Stimulated activated CD8-positive, alpha-beta memory T cell treated with anti-CD3 and anti-CD28 coated beads, Interleukin-4, amount 100 ng/mL, for 4 hours (primary cell): ENCODE measurements around the gene ZBTB20.
"Not testable (repeated sequence)": the region's sequence is repeated elsewhere in the genome, so short reads cannot be mapped to it uniquely, and the experiment has no call there.

ENCODE experiments used
- DNase-seq, 2 donors: peaks; one replicate each; pipeline ENCODE4 v3.0.0-alpha.2; 2020; ENCODE audit warnings: low read depth in 2 of 2, low spot score in 1 of 2

Gene ZBTB20

GRCh38 chr3:114839476-114839875, 307.6 kb downstream of the ZBTB20 start:
- no peak for DNase-seq

- DNase-seq = no peak
Measured at GRCh38 chr3:114838025-114838424, 309.1 kb downstream of the ZBTB20 start.

DNA sequence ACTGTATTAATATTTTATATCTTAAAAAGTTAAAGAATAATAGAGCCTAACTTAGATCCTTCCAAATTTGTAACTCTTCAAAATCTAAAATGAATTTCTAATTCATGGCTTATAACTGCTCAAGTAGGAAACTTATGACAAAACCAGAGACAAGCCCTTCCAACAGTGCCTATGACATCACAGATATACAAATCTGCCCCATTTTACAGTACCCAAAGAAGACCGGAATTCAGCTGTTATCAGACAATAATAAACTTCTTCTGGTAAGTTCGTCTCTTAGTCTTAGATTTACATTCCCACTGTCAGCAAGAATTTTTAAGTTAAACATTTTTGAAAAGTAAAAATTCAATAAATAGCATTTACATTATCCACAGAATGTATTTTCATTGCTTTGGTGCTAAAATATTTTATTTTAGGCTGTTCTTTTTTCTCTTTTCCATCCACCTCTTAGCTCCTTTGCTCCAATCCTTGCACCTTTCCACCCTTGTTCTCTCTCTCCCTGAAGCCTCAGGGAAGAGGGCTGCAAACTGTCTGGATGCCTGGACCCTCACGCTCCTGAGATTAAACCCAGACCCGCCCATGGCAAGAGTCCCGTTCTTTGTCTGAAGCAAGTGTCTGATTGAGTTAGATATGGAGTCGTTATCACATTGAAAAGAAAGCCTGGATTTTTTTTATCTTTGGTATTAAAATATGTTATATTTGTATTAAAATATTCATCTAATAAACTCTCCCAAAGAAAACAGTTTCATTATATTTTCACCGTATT, 312.7 kb downstream of the ZBTB20 start:
- no peak for DNase-seq

GRCh38 chr3:114831861-114832260, 315.2 kb downstream of the ZBTB20 start:
- no peak for DNase-seq

GRCh38 chr3:114830652-114831051, 316.4 kb downstream of the ZBTB20 start:
- DNase-seq = no peak

- no peak for DNase-seq
Measured at GRCh38 chr3:114829783-114830182, 317.3 kb downstream of the ZBTB20 start.

GRCh38 chr3:114827495-114827894, 319.6 kb downstream of the ZBTB20 start:
- DNase-seq = no peak

GRCh38 chr3:114824014-114824413, 323.1 kb downstream of the ZBTB20 start:
- no peak for DNase-seq

- DNase-seq = no peak
Measured at GRCh38 chr3:114823061-114823460, 324.0 kb downstream of the ZBTB20 start.

- no peak for DNase-seq
Measured at GRCh38 chr3:114816052-114816451, 331.0 kb downstream of the ZBTB20 start.

DNA sequence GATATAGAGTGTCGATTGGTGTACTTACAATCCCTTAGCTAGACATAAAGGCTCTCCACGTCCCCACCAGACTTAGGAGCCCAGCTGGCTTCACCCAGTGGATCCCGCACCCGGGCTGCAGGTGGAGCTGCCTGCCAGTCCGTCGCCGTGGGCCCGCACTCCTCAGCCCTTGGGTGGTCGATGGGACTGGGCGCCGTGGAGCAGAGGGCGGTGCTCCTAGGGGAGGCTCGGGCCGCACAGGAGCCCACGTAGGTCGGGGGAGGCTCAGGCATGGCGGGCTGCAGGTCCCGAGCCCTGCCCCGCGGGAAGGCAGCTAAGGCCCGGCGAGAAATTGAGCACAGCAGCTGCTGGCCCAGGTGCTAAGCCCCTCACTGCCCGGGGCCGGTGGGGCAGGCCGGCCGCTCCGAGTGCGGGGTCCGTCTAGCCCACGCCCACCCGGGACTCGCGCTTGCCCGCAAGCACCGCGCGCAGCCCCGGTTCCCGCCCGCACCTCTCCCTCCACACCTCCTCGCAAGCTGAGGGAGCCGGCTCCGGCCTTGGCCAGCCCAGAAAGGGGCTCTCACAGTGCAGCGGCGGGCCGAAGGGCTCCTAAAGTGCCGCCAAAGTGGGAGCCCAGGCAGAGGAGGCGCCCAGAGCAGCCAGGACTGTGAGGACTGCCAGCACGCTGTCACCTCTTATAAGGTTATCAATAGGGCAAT, 334.4 kb downstream of the ZBTB20 start:
- DNase-seq = not testable (repeated sequence)

DNA sequence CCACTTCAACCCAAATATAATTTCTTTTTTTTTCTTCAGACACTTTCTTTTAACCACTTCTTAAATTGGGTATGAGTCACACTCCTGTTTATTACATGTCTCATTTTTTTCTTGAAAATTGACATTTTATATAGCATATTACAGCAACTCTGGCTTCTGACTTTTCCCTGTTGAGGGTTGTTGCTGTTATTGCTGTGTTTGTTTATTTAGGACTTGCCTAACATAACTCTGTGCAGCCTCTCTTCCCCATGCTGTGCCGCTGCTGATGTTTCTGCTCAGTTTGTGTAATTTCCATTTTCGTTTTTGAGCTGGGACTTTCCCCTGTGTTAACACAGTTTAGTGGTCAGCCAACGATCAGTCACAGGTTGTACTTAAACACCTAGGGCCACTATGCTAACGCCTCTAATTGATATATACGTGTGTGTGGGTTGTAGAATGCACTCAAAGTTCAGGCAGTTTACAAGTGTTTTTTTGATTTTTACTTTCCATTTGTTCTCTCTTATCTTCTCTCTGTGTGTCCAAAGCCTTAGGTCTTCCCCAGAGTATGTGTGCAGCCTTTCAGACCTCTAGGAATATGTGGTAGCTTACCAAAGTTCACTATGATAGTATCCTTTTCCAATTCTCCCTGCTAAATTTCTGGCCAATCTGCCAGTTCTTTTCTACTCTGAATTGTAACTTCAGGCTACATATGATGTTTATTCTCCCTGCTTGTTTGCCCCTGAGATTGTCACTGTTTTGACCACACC, 337.2 kb downstream of the ZBTB20 start:
- no peak for DNase-seq

GRCh38 chr3:114804099-114804498, 343.0 kb downstream of the ZBTB20 start:
- no peak for DNase-seq

DNA sequence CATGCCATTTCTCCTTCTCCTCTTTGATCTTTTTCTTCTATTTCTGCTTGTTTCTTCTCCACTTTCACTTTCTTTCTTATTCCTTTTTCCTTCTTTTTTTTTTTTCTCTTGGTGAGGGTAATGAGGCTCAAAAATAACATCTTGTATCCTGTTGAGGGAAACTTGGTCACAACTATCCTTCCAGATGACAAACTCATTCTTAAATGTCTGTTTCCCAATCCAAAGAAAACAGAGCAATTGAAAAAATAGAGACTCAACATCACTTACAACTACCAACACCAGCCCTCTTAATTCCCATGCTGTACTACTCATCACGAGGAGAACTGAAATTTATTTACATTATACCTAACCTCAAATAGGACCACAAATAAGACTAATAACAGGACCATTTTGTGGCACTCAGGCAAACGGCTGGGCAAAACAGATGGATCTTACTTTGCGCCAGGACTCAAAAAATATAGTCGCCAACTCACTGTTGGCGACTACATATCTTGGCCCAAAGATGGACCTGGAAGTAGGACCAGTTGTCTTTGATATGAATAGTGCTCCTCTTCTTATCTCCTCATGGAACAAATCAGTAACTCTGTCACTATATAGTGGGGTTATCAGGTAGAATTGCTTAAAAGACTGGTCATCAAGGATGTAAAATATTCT, 343.9 kb downstream of the ZBTB20 start:
- DNase-seq = no peak

GRCh38 chr3:114800272-114801031, 346.6 kb downstream of the ZBTB20 start:
- DNase-seq = no peak

GRCh38 chr3:114799816-114800215, 347.3 kb downstream of the ZBTB20 start:
- no peak for DNase-seq

- no peak for DNase-seq
Measured at GRCh38 chr3:114796796-114797195, 350.3 kb downstream of the ZBTB20 start.

GRCh38 chr3:114794894-114795630, 352.0 kb downstream of the ZBTB20 start:
- DNase-seq = no peak

DNA sequence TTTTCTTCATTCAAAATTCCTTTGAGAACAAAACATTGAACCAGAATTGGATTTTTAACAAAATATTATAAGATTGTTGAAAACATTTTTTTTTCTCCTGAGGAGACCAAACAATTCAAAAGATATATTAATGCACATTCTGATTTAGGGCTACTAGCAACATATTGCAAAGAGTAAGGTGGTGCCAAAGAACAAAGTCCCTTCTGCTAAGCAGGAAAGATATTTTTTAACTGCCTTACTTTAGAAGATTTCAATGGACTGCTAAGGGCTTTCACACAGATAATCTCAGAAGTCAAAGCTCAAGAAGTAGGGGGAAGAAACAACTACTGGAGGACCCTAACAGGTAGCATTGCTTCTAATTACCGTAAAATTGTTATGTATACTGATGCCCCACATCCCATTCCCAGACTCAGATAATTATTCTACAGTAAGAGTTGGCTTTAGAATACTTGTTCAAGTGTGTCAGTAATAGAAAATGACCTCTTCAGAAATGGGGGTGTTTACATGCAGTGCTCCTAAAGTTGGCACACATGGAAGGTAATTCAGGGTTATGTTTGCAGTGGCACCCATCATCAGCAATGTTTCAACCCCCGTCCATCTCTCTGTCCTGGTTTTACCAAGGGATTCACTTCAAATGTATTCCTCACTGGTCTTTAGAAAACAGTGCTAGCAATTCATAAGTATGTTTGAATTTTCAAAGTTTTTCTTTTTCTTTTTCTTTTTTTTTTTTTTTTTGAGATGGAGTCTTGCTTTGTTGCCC, 354.7 kb downstream of the ZBTB20 start:
- DNase-seq = no peak
